Measurements from ENCODE around the gene TTLL5.

- TF ChIP-seq CTCF (IDR thresholded peaks at IDR 0.05) = no peak
- no peak for TF ChIP-seq CEBPB (IDR thresholded peaks at IDR 0.05)
- TF ChIP-seq PBX3 (IDR thresholded peaks at IDR 0.05) = no peak
- TF ChIP-seq POLR2A (IDR thresholded peaks at IDR 0.05; ENCODE audit: low read length) = no peak
- no peak for TF ChIP-seq ZFP36 (IDR thresholded peaks at IDR 0.05; ENCODE audit: borderline replicate concordance, partially characterized antibody)
- no peak for TF ChIP-seq NPAS2 (CRISPR knock-in tag; IDR thresholded peaks at IDR 0.05; ENCODE audit: borderline replicate concordance)
- no peak for TF ChIP-seq EP300 (IDR thresholded peaks at IDR 0.05)
- TF ChIP-seq CBX8 (IDR thresholded peaks at IDR 0.05) = no peak
- TF ChIP-seq JUN (IDR thresholded peaks at IDR 0.05) = no peak
- no peak for TF ChIP-seq RAD21 (conservative IDR thresholded peaks at IDR 0.05 in 1 of 2, IDR thresholded peaks at IDR 0.05 in 1 of 2)
- TF ChIP-seq CHD2 (IDR thresholded peaks at IDR 0.05; ENCODE audit: low read length, partially characterized antibody) = no peak
Observed at GRCh38 chr14:75837151-75837787, 176.2 kb downstream of the TTLL5 start.

Measured in A549 (cell line).